GM18951 (cell line): Measurements from ENCODE around the gene SULT2B1.

Source experiments
- POLR2A ChIP-seq: IDR thresholded peaks from 4 replicates; pipeline ENCODE4 v1.6.1; 2011; ENCODE audit warnings: mild to moderate bottlenecking; ENCODE audit not compliant: insufficient read length, insufficient read depth; ENCODE audit errors: extremely low read depth
- in situ Hi-C: fragments of 300-500 bp; cut with MboI; formaldehyde crosslinking; loops from one replicate; pipeline ENCODE4 v1.12.0; 2022; ENCODE audit warnings: low sequenced_read_pairs, mixed read lengths, inconsistent platforms; ENCODE audit not compliant: unreplicated experiment

The SULT2B1 gene

DNA sequence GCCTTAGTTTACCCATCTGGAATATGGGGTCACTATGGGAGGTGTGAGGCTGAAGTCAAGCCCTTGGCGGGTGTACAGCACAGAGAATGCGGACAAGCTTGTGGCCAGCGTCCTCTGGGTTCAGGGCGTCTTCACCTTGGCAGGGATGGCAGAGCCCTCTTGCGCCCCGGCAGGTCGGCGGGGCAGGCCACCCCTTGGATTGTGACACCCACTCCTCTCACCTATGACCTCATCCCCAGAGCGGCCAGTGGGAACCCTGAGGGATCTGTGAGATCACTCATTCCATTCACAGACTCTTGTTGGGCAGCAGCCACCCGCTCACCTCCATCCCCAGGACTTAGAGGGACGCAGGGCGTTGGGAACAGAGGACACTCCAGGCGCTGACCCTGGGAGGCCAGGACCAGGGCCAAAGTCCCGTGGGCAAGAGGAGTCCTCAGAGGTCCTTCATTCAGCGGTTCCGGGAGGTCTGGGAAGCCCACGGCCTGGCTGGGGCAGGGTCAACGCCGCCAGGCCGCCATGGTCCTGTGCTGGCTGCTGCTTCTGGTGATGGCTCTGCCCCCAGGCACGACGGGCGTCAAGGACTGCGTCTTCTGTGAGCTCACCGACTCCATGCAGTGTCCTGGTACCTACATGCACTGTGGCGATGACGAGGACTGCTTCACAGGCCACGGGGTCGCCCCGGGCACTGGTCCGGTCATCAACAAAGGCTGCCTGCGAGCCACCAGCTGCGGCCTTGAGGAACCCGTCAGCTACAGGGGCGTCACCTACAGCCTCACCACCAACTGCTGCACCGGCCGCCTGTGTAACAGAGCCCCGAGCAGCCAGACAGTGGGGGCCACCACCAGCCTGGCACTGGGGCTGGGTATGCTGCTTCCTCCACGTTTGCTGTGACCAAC is 54.7 kb downstream of the SULT2B1 start, which contains the start of gene SPACA4:
Gene SPACA4 (plus strand): TSS at position 280 of the 896 bp plus-strand sequence. CDS start 237 bp downstream, at position 517.
- in situ Hi-C loops: no loop called here

DNA sequence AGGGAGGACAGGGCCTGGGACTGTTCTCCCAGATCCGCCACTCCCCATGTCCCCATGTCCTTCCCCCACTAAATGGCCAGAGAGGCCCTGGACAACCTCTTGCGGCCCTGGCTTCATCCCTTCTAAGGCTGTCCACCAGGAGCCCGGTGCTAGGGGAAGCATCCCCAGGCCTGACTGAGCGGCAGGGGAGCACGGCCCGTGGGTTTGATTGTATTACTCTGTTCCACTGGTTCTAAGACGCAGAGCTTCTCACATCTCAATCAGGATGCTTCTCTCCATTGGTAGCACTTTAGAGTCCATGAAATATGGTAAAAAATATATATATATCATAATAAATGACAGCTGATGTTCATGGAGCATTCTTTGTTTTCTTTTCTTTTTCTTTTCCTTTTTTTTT is 55.4 kb downstream of the SULT2B1 start:
- in situ Hi-C loops: no loop called here
- no peak for TF ChIP-seq POLR2A

More for the DNA sequence above, 54.7 kb downstream of the SULT2B1 start, which contains the start of gene SPACA4:
- no peak for TF ChIP-seq POLR2A

GRCh38 chr19:48608798-48609263 is 56.9 kb downstream of the SULT2B1 start:
- in situ Hi-C loops: no loop called here
- TF ChIP-seq POLR2A: no peak

DNA sequence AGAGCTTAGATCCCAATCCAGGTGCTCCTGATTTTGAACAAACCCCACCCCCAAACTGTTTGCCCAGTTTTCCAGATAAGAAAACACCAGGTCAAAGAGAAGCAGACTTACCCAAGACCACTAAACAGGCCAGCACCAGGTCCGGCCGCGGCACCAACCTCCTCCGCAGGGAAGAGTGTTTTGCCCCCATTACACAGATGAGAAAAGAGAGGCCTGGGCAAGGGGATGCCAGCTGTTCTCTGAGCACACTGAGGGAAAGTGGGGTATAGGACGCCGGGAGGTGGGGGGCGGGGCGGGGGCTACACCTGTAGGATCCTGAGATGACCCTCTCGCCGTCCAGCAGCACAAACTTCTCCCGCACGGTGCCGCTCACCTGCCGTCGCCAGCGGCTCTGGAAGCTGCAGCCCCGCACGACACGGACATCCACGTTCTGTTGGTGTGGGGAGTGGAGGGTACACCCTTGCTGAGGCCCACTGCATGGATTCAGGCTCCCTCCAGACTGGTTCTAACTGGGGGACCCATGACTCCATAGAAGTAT is 57.7 kb downstream of the SULT2B1 start:
- in situ Hi-C loops: no loop called here
- no peak for TF ChIP-seq POLR2A

DNA sequence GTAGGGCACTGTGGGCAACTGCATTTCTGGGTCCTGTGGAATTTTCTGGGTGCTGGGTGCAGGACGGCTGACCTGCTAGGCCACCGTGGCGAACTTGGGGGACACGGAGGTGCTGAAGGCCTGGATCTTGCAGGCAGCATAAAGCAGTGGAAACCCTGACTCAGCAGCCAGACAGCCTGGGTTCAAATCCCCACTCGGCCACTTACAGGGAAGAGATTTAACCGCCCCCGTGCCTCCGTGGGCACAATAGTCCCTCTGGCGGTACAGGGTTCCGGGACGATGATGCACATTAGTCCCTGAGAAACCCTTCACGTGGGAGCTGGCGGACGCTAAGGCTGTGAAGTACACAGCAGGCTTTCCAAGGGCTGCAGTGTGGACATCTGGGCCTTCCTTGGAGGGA is 59.9 kb downstream of the SULT2B1 start:
- no peak for TF ChIP-seq POLR2A
- in situ Hi-C loops: no loop called here

DNA sequence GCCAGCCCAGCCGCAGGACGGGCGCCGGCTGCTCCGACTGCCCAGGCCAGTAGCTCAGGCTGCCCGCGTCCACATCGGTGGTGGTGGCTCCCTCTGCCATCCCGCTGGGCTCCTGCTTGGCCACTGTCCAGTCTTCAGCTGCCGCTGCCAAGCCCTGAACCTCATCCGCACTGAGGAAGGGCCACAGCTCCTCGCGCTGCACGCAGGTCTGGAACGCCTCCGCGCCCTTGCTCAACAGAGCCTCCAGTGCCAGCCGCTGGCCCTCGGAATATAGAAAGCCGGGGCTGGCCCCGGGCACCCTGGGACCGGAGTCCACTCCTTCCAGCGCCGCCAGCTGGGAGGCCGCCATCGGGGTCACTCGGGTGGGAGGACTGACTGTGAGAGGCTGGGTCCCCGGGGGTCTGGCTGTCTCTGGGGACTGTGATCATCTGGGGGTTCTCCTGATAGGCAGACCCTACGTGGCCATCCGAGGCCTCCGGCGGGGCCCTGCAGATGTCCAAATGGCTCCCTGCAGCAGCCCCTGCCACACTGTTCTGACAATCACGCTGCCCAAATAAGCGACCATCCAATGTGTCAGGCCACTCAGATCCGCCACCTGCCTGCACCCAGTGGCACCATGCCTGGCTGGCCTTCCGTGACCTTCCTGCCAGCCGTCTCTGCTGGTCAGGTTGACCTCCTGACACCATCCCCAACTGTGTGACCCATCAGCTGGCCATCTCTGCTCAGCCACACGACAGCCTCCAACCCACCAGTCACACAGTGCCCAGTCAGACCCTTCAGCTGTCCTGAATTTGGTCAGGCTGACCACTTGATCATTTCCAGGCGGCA is 61.3 kb downstream of the SULT2B1 start:
- TF ChIP-seq POLR2A: no peak
- in situ Hi-C loops: no loop called here

DNA sequence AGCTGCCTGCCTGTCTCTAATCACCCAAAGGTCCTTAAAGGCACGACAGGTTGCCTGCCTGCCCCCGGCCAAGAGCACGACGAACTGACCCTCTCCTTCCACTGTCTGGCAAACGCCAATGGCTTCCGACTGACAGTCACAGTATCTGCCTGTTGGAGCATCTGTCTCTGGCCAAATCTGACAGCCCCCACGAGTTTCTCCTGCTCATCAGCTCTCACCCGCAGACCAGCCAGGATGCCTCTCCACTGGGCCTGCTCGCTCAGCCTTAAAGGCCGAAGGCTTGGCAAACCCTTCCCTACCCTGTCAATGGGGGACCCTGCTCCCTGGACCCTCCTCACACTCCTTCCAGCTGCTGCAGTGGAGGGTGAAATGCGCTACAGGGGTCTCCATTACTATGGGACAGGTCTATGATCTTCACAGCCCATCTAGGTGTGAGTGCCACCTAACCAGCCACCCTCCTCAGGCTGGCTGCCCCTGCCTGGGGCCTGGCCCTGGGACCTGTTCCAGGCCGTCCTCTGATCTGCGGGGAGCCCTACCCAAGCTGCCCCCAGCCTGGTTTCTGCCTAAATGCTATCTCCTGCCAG is 62.0 kb downstream of the SULT2B1 start:
- in situ Hi-C loops: no loop called here
- TF ChIP-seq POLR2A: no peak

DNA sequence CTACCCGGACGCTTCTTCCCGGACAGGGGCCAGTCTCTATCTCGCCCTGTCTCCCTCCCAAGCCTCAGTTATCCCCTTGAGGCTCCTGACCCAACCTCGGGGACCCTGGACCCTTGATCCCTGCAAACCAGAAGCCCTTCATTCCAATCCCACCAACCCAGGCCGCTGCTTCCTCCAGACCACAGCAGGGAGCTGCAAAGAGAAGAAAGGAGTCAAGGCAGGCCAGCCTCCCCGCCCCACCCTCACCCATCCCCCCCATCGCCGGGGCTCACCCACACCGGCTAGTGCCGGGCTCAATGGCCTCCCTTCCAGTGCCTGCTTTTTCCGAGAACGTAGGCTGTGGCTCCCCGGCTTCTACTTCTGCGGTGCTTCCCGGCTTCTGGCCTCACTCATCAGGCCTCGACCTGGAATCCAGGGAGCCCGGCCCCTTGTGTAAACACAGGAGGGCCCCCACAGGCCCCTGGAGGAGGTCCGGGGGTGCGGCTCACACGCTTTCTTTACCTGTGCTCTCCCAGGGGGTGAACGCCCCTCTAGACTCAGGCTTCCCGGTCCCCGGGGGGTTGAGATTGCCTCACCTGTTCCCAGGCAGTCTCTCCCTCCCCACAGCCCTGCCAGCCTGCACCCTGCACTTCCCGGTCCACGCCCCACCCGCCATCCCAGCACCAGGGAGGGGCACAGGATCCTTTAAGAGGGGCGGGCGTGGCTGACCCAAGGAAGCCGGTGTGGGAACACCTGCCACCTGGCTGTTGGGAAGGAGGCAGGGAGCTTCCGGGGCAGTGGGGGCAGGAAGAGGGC is 62.7 kb downstream of the SULT2B1 start, which contains the start of gene FAM83E:
Gene FAM83E (minus strand): TSS at position 641 of the 795 bp plus-strand sequence. CDS start 1,704 bp downstream, outside the sequence.
- in situ Hi-C loops: no loop called here
- TF ChIP-seq POLR2A: peak; percentile 43

GRCh38 chr19:48615231-48616040 is 63.5 kb downstream of the SULT2B1 start:
- no peak for TF ChIP-seq POLR2A
- in situ Hi-C loops: no loop called here

- in situ Hi-C loops: no loop called here
- TF ChIP-seq POLR2A: no peak
These were observed 64.1 kb downstream of the SULT2B1 start for GRCh38 chr19:48616041-48616436.

- TF ChIP-seq POLR2A: no peak
- in situ Hi-C loops: no loop called here
These were observed 64.6 kb downstream of the SULT2B1 start for GRCh38 chr19:48616491-48617056.
